ENCODE measurements around the gene AVEN.

AVEN gene

DNA sequence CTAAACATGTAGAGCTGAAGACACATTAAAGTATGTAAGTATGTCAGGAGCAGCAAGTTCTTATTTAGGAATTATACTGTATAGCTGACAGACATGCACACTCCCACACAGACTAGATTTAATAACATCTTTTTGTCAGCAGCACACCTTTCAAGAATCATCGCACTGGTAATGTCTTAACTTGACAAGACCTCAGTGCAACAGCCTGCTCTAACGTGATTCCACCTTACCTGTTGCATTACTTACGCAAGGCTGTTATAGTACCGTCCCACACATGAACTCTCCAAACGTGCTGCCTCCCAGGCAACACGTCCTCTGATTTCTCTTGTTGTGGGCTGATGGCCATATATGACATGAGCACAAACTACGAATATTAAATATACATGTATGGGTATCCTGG is 58.8 kb downstream of the AVEN start:
- DNase-seq: no peak

GRCh38 chr15:33975022-33975565 is 63.9 kb downstream of the AVEN start:
- no peak for DNase-seq

DNA sequence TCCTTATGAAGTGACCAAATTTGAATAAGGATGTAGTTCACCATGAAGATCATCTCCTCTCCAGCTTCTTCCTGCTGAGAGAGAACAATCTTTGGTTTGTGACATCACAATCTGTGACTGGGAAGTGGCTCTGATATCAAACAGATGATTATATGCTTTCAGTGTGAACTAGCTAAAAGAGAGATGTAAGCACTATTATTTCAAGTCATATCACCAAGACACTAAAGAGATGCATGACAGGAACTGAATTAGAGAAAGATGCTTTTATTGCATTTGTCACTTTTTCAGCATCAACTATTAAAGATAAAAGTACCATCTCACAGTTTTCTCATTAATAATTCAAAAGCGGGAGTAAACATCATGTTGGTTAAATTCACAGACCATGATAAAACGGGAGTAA is 67.2 kb downstream of the AVEN start:
- DNase-seq: no peak

DNA sequence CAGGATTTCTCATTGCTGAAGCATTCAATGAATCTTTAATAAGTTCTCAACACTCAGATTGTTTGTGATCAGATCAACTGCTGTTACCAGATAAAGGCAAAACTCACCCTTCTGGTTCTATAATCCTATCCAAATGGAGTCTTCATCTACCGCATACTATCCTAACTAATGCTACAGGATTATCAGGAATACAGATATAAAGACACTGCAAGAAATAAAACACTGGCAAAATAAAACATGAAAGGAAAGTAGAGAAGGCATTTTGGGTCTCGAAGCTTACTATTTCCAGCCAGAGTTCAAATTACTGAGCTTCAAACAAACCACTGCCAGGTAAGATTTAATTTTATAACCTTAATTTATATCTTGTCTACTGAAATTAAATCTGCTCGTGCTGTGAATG is 70.2 kb downstream of the AVEN start:
- no peak for DNase-seq

- peak; percentile 59 for DNase-seq
Measured at GRCh38 chr15:33968224-33968623, 70.8 kb downstream of the AVEN start, which contains the start of gene CHRM5. CHRM5 (plus strand) TSS chr15:33968497; CDS start chr15:34062718, 94,221 bp downstream.

GRCh38 chr15:33964665-33965040 is 74.4 kb downstream of the AVEN start:
- no peak for DNase-seq

- no peak for DNase-seq
Measured at GRCh38 chr15:33963831-33964664, 75.0 kb downstream of the AVEN start.

DNA sequence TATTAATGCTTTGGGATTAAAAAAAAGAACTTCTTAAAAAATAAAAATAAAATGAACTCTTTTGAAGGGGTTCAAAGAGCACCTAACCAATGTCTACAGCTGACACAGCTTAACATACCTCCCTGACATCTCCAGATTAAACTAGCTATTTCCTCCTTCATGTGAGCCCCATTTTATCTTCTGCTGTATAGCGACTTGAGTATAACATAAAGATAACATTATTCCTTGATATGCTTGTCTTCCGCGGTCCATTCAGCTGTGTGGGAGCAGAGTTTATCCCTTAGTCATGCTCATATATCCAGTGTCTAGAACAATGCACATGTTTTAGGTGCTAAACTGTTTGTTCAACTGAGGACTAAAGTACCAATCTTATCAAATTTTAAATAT is 78.5 kb downstream of the AVEN start:
- no peak for DNase-seq

DNA sequence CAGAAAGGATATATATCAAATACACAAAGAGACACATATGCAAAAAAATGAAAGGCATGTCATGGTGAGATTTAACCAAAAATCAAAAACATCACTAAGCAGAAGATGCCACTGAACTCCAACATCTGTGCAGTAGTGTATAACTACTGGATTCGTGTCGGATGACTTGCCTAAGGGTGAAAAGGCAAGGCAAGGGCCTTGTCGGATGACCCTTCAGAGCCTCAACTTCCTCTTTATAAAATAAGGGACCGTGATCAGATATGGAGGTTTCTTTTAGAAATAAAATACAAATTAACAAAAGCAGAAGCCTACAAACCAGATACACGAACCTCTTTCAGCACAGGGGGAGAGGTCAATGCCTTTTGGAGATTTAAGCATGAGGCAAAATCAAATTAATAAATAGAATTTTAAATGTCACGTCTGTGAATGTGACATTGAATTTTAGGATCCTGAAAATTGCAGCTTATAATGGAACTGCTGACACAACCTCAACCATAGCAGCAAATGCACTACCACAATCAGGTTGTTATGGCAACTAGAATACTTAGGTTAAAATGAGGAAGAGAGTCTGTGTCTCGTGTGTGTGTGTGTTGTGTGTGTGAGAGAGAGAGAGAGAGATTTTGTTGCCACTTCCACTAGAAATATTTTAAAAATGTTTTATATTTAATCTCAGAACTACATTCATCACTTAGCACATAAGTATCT is 79.0 kb downstream of the AVEN start:
- DNase-seq: no peak

- no peak for DNase-seq
Measured at GRCh38 chr15:33956397-33956796, 82.6 kb downstream of the AVEN start.

DNA sequence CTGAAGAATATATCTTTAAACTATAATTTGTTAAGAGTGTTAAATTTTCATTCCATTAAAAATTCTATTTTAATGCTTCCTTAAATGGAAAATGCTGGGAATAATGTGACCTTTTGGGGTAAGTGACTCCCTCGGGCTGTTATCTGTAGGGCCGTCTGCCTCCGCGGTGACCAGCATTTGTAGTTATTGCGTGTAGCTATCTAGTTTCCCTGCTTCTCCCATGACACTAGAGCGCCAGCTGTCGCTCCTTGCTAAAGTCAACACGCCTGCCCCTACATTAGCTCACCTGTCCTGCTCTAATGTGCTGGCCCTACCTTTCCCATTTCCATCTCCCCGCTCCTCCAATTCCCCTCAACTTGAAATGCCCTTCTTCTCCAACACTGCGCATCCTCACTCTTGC is 83.1 kb downstream of the AVEN start:
- peak; percentile 79 for DNase-seq

GRCh38 chr15:33946152-33946551 is 92.9 kb downstream of the AVEN start:
- DNase-seq: no peak

DNA sequence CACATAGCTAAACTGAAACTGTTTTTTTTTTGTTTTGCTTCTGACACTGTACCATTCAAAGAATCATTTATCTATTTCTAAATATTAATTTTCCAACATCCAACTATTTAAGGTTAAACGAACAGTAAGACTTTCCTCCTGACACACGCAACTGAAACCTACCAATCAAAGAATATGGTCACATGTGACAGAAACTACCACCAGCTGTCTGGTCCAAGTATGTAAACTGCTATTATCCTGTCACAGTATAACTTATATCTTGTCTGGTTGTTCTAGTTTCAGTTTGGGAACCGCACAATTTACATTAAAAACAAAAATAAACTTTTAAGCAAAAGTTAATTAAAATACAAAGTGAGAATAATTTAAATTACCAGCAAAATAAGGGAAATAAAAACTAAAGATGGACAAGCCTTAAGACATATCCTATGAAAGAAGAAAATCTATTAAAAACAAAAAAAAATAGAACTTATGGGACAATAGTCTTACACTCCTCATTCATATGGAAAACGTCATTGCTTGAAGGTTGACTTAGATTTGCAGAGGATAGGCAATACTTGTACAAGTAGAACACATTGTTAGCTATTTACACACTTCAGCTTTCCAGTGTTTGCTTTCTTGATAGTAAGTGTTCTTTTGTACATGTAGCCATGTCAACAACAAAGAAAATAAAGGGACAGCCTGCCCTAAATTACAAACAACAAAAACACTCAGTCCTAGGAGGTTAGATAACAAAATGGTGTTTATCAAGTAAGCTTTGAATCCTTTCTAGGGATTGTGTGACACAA is 97.5 kb downstream of the AVEN start:
- peak; percentile 42 for DNase-seq

GRCh38 chr15:33934921-33935320 is 104.1 kb downstream of the AVEN start:
- DNase-seq: no peak

DNA sequence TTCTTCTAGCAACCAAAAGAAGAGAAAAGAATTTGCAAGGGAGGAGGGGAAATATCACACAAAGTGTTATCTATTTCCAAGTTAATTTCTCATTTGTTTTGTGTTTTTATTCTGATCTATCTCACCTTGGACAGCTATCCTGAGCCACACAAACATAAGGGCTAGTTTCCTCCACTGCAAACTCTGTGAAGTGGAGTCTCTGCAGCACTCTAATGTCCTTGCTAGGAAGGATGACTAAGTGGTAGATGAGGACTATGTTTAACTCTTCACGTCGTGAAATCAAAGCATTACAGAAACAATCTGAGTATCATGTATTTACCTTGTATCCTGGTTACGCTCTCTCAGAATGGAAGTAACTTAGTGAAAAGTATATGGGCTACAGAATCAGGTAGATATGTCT is 104.6 kb downstream of the AVEN start:
- peak; percentile 28 for DNase-seq

DNA sequence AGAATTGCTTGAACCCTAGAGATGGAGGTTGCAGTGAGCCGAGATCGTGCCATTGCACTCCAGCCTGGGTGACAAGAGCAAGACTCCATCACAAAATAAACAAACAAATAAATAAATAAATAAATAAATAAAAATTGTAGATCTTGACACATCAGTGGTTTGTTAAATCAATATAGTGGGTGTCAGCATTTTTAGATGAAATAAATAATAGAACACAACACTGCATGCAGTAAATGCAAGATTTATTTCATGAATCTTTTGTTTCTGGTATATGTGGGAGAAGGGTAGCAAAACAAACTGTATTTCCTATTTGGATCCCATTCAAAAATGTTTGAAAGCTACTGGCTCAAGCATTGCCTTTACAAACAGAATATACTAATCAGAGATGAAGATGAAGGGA is 106.3 kb downstream of the AVEN start:
- no peak for DNase-seq

GRCh38 chr15:33926260-33926659 is 112.7 kb downstream of the AVEN start:
- DNase-seq: no peak

DNA sequence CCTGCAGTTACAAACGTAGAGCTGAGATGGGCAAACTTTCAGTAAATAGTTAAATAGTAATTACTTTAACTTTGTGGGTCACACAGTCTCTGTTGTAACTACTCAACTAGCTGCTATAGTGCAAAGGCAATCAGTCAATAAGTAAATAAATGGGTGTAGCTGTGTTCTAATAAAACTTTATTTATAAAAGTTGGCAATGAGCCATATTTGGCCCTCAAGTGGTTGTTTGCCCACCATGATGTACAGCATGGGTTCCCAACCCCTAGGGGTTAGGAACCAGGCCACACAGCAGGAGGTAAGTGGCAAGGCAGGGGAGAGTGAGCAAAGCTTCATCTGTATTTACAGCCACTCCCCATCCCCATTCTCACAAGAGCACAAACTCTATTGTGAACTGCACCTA is 115.6 kb downstream of the AVEN start:
- no peak for DNase-seq

DNA sequence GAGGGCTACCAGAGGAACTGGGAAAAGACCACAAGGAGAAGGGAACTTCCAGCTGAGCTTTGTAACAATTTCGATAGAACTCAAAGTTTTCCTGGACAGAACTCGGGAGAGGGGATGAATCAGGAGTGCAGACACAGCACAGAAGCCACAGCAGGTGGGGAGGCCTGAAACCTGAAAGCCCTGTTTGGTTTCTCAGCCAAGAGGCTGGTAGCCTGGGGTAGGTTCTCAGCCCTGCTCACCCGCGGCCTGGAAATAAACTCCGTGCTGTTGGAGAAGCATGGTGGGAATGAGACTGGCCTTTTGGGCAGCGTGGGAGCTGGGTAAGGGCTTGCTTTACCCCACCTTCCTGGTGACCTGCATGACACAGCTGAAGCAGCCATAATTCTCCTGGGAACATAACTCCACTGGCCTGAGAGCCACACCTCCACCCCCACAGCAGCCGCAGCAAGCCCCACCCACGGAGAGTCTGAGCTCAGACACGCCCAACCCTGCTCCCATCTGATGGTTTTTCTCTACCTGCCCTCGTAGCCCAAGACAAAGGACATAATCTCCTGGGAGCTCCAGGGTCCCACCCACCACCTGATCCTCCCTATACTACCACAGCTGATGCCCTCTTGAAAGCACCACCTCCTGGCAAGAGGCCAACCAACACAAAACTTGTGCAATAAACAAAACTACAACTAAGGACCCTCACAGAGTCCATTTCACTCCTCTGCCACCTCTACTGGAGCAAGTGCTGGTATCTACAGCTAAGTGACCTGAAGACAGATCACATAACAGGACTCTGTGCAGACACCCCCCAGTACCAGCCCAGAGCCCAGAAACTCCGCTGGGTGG is 123.2 kb downstream of the AVEN start:
- peak; percentile 45 for DNase-seq

DNA sequence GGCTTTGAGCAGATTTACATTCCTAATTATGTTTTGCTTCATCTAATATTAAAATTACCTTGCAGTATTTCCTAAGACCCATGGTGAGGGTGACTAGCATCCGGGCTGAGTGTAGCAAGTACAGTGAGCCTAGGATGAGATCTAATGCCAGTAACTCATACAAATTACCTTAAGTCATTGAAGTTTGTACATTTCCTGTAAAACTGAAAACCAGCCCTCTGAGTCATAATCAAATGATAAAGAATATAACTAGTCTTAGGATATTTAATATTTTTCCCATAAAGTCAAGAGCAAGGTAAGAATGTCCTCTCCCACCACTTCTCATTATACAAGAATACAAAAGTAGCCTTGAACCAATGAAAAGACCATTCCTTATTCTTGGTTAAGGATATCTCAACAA is 125.5 kb downstream of the AVEN start:
- DNase-seq: no peak

DNA sequence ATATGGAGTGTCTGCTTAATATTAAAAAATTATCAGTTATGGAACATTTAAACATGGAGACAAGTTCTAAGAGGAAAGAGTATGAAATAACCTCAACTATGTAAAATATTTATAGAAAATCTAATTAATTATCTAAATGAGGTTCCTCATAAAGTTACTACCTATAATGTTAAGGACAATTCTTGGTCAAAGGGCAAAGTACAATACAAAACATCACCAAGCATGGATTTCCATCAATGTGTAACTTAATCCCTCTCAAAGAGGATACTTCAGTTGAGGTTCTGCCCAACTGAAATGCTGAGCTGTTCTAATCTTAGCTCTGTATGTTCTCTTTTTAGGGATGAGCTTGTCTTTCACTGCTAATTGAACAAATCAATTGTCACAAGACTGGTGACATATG is 126.7 kb downstream of the AVEN start:
- DNase-seq: no peak

GRCh38 chr15:33910741-33911140 is 128.3 kb downstream of the AVEN start:
- DNase-seq: no peak
